CD14-positive monocyte (primary cell): ENCODE data around the gene COL27A1. TPM values are rescaled to one million over a fixed set of nuclear protein-coding genes. Genes with fewer than 3 reads are reported as not detected.

Experiments used
- DNase-seq, 3 donors: peaks; one replicate each; pipeline ENCODE4 v3.0.0-alpha.2; 2011 to 2022
- H2AFZ ChIP-seq: 2 replicates; pipeline ENCODE4 v1.6.0; 2012; ENCODE audit warnings: mild to moderate bottlenecking, low read depth, low read length, inconsistent platforms; ENCODE audit not compliant: insufficient read depth, poor library complexity, severe bottlenecking
- H3K27ac ChIP-seq, 2 donors: 1 replicate in 1 of 2; 2 replicates in 1 of 2; pipeline ENCODE4 v1.5.1; 2012 to 2013; ENCODE audit warnings: low read length in 2 of 2, control low read depth in 1 of 2, inconsistent platforms in 1 of 2, low read depth in 1 of 2, mild to moderate bottlenecking in 1 of 2
- H3K27me3 ChIP-seq, 2 donors: one replicate each; pipeline versions ENCODE4 v1.6.0 to v1.6.1; 2011 to 2013; ENCODE audit warnings: low read length in 2 of 2; ENCODE audit not compliant: control insufficient read depth in 2 of 2, insufficient read depth in 2 of 2
- H3K36me3 ChIP-seq, 2 donors: replicated peaks in 1 of 2; 1 replicate in 1 of 2; 2 replicates in 1 of 2; pipeline versions ENCODE4 v1.5.1 to v1.6.1; 2012 to 2013; ENCODE audit warnings: low read length in 2 of 2, control low read depth in 1 of 2, inconsistent platforms in 1 of 2, mild to moderate bottlenecking in 1 of 2; ENCODE audit not compliant: insufficient read depth in 2 of 2, control insufficient read depth in 1 of 2
- H3K4me1 ChIP-seq, 2 donors: 1 replicate in 1 of 2; 2 replicates in 1 of 2; pipeline versions ENCODE4 v1.5.1 to v1.6.1; 2012 to 2013; ENCODE audit warnings: low read length in 2 of 2, control low read depth in 1 of 2, inconsistent platforms in 1 of 2, mild to moderate bottlenecking in 1 of 2, moderate library complexity in 1 of 2; ENCODE audit not compliant: insufficient read depth in 2 of 2, control insufficient read depth in 1 of 2
- H3K4me2 ChIP-seq: replicated peaks from 2 replicates; pipeline ENCODE3; 2012; ENCODE audit warnings: low read length, moderate library complexity, mild to moderate bottlenecking; ENCODE audit not compliant: poor library complexity, severe bottlenecking; ENCODE audit errors: extremely low read depth
- H3K4me3 ChIP-seq, 3 experiments: fragments of 200-600 bp in 1 of 3; sonication (generic) in 1 of 3; replicated peaks in 1 of 3; 1 replicate in 2 of 3; 2 replicates in 1 of 3; pipeline ENCODE4 v1.5.1; 2011 to 2013; ENCODE audit warnings: low read length in 3 of 3, mild to moderate bottlenecking in 3 of 3, control low read depth in 2 of 3, low read depth in 2 of 3, inconsistent platforms in 1 of 3, moderate library complexity in 1 of 3
- H3K79me2 ChIP-seq: 2 replicates; pipeline ENCODE4 v1.6.0; 2012; ENCODE audit warnings: mild to moderate bottlenecking, control low read depth, inconsistent platforms, low read length, moderate library complexity; ENCODE audit not compliant: insufficient read depth
- H3K9ac ChIP-seq: 2 replicates; pipeline ENCODE4 v1.6.0; 2017; ENCODE audit warnings: low read length, mild to moderate bottlenecking; ENCODE audit not compliant: insufficient read depth, poor library complexity, severe bottlenecking
- H3K9me3 ChIP-seq, 2 donors: replicated peaks in 1 of 2; 1 replicate in 1 of 2; 2 replicates in 1 of 2; pipeline versions ENCODE4 v1.5.1 to v1.6.1; 2012 to 2013; ENCODE audit warnings: low read length in 2 of 2, control low read depth in 1 of 2; ENCODE audit not compliant: control insufficient read depth in 1 of 2, insufficient read depth in 1 of 2
- H4K20me1 ChIP-seq: 2 replicates; pipeline ENCODE4 v1.6.0; 2012; ENCODE audit warnings: mild to moderate bottlenecking, low read length, control low read depth, moderate library complexity; ENCODE audit not compliant: insufficient read depth
- H3K27ac Mint-ChIP-seq, 7 donors: one replicate each; pipeline ENCODE4 v1.8.0; 2020; ENCODE audit warnings: mild to moderate bottlenecking in 7 of 7, mixed read lengths in 7 of 7, moderate library complexity in 6 of 7, inconsistent platforms in 2 of 7
- H3K27me3 Mint-ChIP-seq, 3 donors: one replicate each; pipeline ENCODE4 v1.8.0; 2021 to 2022; ENCODE audit warnings: low read depth in 3 of 3, mild to moderate bottlenecking in 3 of 3, mixed read lengths in 3 of 3, moderate library complexity in 3 of 3, inconsistent platforms in 1 of 3
- H3K36me3 Mint-ChIP-seq, 2 donors: one replicate each; pipeline ENCODE4 v1.8.0; 2020; ENCODE audit warnings: mixed read lengths in 2 of 2, inconsistent platforms in 1 of 2, mild to moderate bottlenecking in 1 of 2
- H3K4me1 Mint-ChIP-seq: one replicate; pipeline ENCODE4 v1.8.0; 2020; ENCODE audit warnings: mild to moderate bottlenecking, mixed read lengths
- H3K4me3 Mint-ChIP-seq, 2 donors: one replicate each; pipeline ENCODE4 v1.8.0; 2020; ENCODE audit warnings: mild to moderate bottlenecking in 2 of 2, mixed read lengths in 2 of 2, moderate library complexity in 1 of 2
- H3K9me3 Mint-ChIP-seq, 7 donors: one replicate each; pipeline ENCODE4 v1.8.0; 2020 to 2022; ENCODE audit warnings: mixed read lengths in 7 of 7, mild to moderate bottlenecking in 6 of 7, moderate library complexity in 6 of 7, inconsistent platforms in 2 of 7
- CTCF ChIP-seq: fragments of 200-600 bp; IDR thresholded peaks from one replicate; pipeline ENCODE4 v1.8.0; 2022; ENCODE audit warnings: antibody characterized with exemption, mild to moderate bottlenecking
- WGBS: methylation state at CpG from one replicate; pipeline ENCODE4 v1.1.5; 2013; ENCODE audit warnings: missing lambda C conversion rate; ENCODE audit not compliant: insufficient coverage; 5-methylcytosine and 5-hydroxymethylcytosine counted together
- intact Hi-C, 2 donors: fragments of 100-400 bp; cut with micrococcal nuclease; formaldehyde crosslinking; loops; one replicate each; pipeline versions ENCODE4 v1.15.0 to v1.15.1; 2023
- polyA minus RNA-seq: library from RNA; depleted of rRNA, polyadenylated mRNA; stranded (reverse); fragments of >200 nt; gene quantifications from 2 replicates; pipeline ENCODE4 v1.2.3, GENCODE V29; 2012
- polyA plus RNA-seq, 3 donors: library from polyadenylated mRNA; depleted of rRNA in 1 of 3; unstranded in 2 of 3; stranded (reverse) in 1 of 3; fragments of 300-500 nt in 2 of 3; fragments of >200 nt in 1 of 3; fragmentation: Illumina TruSeq in 2 of 3; gene quantifications; 1 replicate in 2 of 3; 2 replicates in 1 of 3; pipeline ENCODE4 v1.2.3, GENCODE V29; 2012 to 2021
- total RNA-seq, 12 experiments: library from RNA in 1 of 12; stranded (reverse) in 1 of 12; fragments of 120-200 nt in 1 of 12; gene quantifications; one replicate each; pipeline ENCODE4 v1.2.4 and lab custom pipeline; 2013 to 2026; ENCODE audit warnings: mixed read lengths in 6 of 12, inconsistent platforms in 1 of 12

Gene COL27A1
- 0.02 TPM for total RNA-seq (2013)
- polyA plus RNA-seq (under 1 TPM in 1 of 3 donors, not detected in 2; 0.03 TPM), polyA minus RNA-seq (not detected in 2 replicates), total RNA-seq (lab: John Stamatoyannopoulos, UW) (0 to 3.6 (median 0.25) reads per million in 11 experiments)

GRCh38 chr9:114155263-114155994 lies at the start of gene COL27A1:
Gene COL27A1 (plus strand): TSS chr9:114155537. CDS start chr9:114155951, 414 bp downstream.
- Histone ChIP-seq H3K9me3 (peaks cover 0 to 6% of the 10 kb centered on the region in 2 donors), H3K27ac (no peak within 1 kb of the TSS), H3K4me2 (peak within 1 kb of the TSS; percentile 81), H2AFZ (peak within 1 kb of the TSS; percentile 68), H3K4me3 (peak within 1 kb of the TSS; percentile 31 to 72 (median 31)), H3K36me3 (no peaks in the 10 kb centered on the region), H3K9ac (peak within 1 kb of the TSS; percentile 40), H3K79me2 (no peaks in the 10 kb centered on the region), H3K4me1 (peaks cover 0 to 2% of the 10 kb centered on the region in 2 donors), H3K27me3 (peaks cover 27 to 65% of the 10 kb centered on the region in 2 donors), H4K20me1 (no peaks in the 10 kb centered on the region)
- TF ChIP-seq CTCF, result peak; percentile 89
- H3K36me3 Mint-ChIP-seq, result peaks cover 3 to 9% of the 10 kb centered on the region in 2 donors
- H3K9me3 Mint-ChIP-seq, result peaks cover 0 to 15% (median 6%) of the 10 kb centered on the region in 7 donors
- DNase-seq, result peak; percentile 41 to 61 (median 42)
- peak within 1 kb of the TSS in 2 of 7 donors; percentile 54 to 64 for H3K27ac Mint-ChIP-seq
- intact Hi-C loops, result loop anchor here (5.0 kb wide), 2 partner anchors 137 to 147 kb away; no protein-coding TSS in a partner anchor
- H3K27me3 Mint-ChIP-seq, result peaks cover 58 to 78% (median 70%) of the 10 kb centered on the region in 3 donors
- peak within 1 kb of the TSS; percentile 75 to 95 for H3K4me3 Mint-ChIP-seq
- H3K4me1 Mint-ChIP-seq, result peaks cover 10% of the 10 kb centered on the region
- under 1% methylated on average over 51 of the region's 63 CpGs for WGBS

DNA sequence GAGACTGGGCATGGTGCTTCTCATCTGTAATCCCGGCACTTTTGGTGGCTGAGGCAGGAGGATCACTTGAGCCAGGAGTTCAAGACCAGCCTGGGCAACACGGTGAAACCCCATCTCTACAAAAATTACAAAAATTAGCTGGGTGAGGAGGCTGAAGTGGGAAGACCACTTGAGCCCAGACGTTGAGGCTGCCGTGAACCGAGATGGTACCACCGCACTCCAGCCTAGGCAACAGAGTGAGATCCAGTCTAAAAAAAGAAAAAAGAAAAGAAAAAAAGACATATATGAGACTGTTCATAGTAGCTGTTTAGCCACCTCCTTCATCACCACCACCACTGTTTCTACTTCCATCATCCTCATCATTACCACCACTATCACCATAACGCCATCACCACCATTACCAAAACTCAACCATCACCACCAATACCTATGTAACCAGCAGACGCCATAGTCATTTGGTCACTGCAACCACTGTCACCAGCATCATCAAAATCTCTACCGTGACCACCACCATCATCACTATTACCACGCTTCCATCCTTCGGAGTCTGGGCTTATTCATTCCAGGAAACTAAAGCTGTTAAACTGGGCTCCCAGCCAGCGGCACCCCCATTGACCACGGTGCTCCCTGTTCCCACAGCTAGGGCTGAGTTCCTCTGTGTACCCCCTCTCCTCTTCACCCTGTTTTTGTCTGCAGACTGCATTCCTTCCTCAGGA lies 47.9 kb upstream of the COL27A1 start:
- TF ChIP-seq CTCF, result no peak
- Mint-ChIP-seq H3K4me3 (no peak overlapping the region), H3K36me3 (no peaks in the 10 kb centered on the region), H3K9me3 (peaks cover 0 to 6% (median 5%) of the 10 kb centered on the region in 7 donors), H3K4me1 (no peaks in the 10 kb centered on the region), H3K27me3 (peaks cover 8 to 30% (median 14%) of the 10 kb centered on the region in 3 donors), H3K27ac (no peak overlapping the region)
- intact Hi-C loops, result loop anchor here in 1 of 2 donors (5.0 kb wide), 1 partner anchor 185 kb away; no protein-coding TSS in a partner anchor
- no peak overlapping the region for H3K27ac ChIP-seq
- no peaks in the 10 kb centered on the region for H3K4me1 ChIP-seq
- H3K9ac ChIP-seq, result no peak overlapping the region
- no peaks in the 10 kb centered on the region for H4K20me1 ChIP-seq
- WGBS, result 45% methylated on average over 7 of the region's 13 CpGs
- peaks cover 0 to 8% of the 10 kb centered on the region in 2 donors for H3K27me3 ChIP-seq
- no peaks in the 10 kb centered on the region for H3K79me2 ChIP-seq
- no peak for DNase-seq
- H3K9me3 ChIP-seq, result no peaks in the 10 kb centered on the region
- no peaks in the 10 kb centered on the region for H3K36me3 ChIP-seq
- no peak overlapping the region for H3K4me2 ChIP-seq
- H2AFZ ChIP-seq, result no peak overlapping the region
- H3K4me3 ChIP-seq, result no peak overlapping the region
